Measurements from ENCODE around the gene KEL.

The KEL gene

DNA sequence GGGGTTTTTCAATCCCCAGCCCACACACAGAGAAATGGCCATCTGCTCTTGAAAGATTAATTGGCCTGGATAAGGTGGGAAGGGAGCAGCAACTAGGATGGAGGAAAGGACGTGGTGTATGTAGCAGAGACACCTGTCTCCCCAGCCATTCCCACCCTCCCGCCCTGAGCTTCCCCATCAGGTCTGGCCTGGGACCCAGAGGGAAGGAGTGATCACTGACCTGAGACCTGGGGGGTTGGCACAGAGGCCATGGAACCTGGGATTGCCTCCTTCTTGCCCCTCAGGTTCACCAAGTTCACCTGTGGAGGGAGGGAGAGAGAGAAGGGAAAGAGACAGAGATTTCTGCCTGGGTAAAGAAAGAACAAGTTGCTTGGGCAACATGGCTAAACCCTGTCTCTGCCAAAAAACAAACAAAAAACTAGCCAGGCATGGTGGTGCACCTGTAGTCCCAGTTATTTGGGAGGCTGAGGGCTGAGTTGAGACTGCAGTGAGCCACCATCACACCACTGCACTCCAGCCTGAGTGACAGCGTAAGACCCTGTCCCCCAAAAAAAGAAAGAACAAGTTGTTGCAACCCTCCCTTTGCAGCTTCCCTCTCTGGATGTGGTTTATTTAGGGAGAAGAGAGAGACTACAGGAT is 65.3 kb downstream of the KEL start:
- DNase-seq, result no peak

DNA sequence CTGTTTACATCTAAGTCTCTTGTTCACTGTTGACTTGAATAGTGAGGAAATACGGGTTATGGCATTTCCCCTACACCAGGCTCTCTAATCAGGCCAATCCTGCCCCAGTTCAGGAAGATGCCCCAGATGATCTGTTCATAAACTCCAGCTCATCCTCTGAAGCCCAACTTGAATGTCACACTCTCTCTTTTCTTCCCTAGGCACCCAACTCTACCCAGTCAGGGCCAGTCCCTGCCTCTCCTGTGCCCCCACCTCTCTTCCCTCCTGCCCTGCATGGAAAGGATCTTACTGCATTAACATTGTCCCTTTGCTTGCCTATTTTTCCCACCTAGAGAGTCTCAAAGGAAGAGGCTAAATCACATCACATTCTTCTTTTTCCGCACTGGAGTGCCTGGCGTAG is 66.0 kb downstream of the KEL start:
- DNase-seq, result no peak

DNA sequence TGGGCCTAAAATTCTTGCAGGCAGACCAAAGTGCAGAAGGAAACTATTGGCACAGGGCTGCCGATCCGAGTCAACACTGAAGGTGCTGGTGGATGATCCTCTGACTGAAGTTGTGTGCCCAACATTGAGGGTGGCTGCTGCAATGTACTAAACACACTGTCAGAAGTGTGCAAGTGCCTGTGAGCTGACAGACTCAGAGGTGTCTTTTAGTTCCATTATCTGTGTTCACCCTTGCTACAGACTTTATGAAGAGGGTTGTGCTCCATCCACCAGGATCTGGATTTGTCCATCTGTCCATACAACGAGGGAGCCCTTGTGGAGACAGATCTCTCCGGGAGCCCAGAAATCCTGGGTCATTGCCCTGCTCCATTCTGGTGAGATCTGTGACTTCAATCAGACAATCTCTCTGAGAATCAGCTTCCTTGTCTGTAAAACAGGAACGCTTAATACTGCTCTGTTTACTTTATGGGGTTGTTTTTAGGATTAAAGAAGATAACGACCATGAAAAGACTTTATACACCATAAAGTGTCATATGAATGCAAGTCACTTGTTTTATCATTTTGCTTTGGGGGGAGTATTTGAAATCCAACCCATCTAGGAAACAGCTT is 67.1 kb downstream of the KEL start:
- no peak for DNase-seq

DNA sequence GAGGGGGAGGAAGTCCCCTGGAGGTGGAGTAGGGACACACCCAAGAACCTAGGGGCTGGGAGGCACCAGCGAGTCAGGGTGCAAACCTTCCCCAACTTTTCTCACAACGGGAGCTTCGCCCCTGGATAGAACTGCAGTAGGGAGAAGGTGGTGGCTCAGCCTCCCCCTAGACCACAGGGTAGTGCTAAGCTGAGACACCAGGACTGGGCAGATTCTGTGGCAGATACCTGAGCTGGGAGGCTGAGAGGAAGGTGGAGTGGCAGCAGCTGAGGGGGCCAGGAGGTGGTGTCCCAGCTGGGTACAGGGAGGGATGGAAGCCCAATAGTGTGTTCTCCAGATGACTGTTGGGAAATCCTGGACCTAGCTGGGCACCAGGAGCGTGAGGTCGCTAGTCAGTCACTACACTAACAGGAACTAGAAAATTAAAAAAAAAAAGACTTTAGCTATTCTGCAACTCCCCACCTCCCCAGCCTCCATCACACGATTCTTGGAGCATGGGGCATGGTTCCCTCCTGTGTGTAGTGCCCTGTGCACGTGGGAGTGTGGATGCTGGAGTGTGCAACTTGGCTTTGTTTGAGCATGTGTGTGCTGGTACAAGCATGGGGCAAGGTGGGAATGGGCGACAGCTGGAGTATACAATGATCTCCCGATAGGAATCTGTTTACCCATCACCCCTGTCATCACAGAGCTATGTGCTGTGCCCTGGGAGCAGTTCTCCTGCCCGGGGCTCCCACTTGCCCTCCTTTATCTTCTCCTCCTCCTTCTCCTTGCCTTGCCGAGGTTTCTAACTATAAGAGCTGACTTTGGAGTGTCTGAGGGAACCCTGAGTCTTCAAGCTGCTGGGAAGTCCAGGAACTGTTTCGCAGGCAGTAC is 67.8 kb downstream of the KEL start:
- DNase-seq, result no peak

DNA sequence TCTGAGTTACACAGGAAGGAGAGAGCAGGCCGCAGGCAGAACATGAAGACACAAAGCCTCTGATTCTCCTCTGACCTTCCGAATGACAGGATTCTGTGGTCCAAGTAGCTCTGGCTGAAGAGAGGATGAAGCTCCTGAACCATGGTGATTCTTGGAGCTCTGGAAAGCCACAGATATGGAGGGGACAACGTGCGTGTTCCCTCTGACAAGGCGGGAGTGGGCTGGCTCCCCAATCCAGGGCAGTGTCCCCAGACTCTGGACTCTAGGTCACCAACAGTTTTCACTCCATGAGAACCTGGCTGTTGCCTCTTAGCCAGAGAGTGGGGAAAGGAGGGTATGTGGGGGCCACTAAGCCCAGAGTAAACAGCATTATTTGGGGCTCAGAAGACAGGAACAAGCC is 69.2 kb downstream of the KEL start:
- no peak for DNase-seq

DNA sequence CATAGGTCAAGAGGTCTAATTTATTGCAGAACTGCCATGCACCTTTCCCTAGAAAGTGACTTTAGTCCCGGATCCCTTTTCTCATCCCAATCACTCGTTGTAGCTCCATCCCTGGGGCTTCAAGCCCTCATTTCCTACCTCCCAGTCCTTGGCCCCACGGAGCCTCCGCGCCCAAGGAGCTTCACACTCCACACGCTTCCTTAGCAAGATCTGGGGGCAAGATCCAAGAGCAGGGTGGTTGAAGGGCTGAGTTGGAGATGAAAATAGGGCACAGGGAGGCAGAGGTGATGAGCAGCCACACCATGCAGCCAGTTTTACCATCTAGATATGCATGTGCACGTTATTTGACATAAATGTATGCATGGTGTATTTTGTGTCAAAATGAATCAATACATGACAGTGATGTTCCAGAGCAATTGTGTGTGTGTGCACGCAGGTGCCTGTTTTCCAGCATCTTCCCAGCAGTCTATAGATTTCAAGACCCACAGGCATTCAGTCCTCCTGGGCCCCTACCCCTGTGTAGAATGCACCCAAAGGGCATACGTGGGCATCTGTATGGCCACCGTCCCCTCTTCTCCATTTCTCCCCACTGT is 70.6 kb downstream of the KEL start:
- no peak for DNase-seq

Measured in activated CD8-positive, alpha-beta memory T cell treated with anti-CD3 and anti-CD28 coated beads, Interleukin-2, amount 50 U/mL, for 4 hours (primary cell).